ENCODE measurements around the gene CXXC1.
"Not testable (repeated sequence)": the region's sequence is repeated elsewhere in the genome, so short reads cannot be mapped to it uniquely, and the experiment has no call there.

Gene CXXC1

DNA sequence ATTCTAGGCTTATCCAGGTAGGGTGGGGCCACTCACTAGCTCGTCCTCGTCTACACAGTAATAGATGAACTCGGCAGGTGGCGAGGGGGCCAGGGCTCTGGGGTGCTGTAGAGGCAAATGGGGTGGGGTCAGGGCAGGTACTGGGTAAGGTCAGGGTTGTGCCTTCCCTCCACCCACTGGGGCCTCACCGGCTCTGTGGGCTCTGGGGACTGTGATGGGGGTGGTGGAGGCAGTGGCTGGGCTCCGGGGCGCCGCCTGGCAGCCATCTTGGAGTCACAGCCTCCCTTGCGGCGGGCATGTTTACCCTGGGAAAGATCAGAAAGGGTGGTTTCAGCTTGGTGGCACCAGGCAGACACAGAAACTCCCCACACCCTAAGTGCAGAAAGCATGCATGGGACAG is 12.6 kb downstream of the CXXC1 start:
- DNase-seq (ENCODE audit: low read depth in 2 of 2), result no peak

DNA sequence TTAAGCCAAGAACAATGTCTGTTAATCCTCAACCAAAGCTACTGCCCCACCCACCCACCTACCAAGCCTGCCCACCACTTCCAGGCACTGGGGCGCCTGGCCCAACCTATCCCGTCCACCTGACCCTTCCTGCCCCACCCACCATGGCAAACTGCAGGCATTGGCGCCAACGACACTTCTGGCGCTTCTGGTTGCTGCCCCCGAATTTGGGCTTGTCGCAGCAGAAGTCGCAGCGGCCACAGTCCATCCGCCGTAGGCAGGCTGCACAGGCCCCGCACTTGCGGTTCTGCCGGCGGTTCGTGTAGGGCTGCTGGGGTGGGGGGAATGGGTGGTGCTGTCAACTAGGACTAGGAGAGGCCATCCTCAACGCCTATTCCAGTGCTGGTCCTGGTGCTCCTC is 13.4 kb downstream of the CXXC1 start:
- no peak for DNase-seq (ENCODE audit: low read depth in 2 of 2)

DNA sequence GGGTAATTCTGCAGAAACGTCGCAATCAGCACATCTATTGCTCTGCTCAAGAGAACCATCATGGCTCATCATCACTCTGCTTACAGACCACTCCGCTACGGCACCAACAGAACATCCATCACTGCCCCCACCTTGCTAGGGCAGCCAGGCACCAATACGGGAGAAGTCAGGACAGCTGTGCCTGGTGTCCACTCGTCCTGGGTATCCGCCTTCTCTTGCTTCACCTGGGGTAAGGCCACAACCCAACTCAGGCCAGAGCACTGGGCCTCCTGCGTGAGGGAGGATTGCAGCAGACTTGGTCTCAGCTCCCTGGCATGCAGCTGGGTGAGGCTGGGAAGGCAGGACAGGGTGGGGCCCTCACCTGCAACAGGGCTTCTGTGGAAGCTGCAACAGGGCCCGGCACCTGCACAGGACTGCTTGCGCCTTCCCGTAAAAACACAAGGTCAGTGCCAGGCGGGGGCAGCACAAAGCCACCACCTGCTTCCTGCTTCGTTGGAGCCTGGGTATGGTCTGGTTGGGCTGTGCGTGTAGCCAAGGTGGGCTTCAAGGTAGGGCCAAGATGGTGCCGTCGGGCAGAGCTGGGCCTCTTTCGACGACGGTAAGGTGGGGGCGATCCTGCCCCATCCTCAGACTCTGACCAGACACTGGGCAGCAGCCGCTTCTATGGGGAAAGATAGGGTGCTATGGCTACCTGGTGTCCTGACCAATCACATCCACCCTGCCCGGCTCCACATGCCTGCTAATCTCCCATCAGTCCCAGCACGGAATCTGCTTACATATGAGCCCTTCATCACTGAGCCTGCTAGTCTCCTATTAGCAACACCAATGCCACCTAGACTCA is 14.1 kb downstream of the CXXC1 start:
- no peak for DNase-seq (ENCODE audit: low read depth in 2 of 2)

DNA sequence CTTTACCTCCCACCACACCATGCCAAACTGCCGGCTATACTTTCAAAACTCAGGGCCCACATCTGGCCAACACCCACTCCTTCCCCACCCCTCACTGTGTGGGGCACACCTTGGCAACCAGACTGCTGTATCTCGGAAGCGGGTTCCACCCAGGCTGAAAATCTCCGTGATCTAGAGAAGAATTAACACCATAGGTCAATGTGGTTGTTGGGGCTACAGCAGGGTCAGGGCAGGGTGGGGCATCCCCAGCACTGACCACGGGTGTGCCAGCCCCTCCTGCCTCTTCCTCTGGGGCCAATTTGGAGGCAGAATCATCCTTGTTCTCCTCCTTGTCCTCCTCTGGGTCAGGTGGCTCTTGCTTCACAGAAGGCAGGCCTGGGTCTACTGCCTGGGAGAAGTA is 14.9 kb downstream of the CXXC1 start:
- DNase-seq (ENCODE audit: low read depth in 2 of 2), result no peak

DNA sequence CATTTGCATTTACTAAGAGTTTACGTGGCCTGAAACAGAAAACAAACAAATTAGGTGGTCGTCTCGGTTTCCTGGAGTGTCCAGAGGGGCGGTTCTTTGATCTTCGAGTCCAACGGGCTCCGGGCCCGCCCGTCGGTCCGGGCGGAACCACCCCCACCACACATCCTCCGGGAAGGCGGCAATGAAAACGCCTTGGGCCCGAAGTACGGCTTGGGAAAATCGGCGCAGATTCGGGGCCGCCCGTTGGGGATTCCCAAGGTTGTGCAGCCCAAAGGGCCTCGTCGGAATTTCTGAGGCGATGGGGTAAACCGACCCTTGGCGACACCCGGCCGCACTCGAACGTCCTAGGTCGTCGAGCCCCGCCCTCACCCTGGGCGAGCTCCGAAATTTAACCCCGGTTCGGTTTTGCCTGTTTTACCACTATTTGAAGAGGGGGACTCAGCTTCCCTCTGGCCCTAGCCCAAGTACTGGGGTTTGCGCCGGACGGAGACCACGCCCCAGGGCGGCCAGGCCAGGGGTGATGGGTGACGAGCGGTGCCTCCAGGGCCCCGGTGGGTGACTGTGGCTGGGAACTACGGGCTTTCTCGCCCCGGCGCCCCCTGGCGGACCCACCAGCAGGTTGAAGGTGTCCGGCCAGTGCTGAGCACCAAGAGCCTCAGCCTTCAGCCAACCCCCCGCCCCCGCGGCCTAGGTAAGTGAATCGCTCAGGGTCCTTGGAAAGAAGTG is 19.3 kb downstream of the CXXC1 start:
- peak; percentile 60 to 64 for DNase-seq (ENCODE audit: low read depth in 2 of 2)

DNA sequence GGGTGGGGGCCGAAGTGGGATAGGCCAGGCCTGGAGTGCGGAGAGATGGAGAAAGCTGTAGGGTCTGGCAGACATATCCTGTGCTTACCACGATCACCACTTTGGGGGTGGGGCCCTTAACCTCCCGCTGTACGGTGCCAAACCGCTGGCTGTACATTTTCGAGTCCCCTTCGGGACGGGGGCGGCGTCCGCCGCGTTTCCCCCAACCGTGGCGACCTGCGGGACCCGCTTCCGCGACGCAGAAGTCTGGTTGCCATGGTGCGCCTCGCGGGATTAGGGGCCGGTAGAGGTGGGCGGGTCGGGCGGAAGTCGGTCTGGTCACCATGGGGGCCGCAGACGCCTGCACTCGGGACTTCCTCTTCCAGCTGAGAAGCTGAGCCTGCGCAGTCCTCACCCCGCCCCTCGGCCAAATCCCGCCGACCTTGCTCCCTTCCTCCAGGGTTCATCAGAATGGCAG is 21.2 kb downstream of the CXXC1 start, which contains the start of gene CFAP53:
Gene CFAP53 (minus strand): TSS at position 248 of the 457 bp plus-strand sequence. CDS start 91 bp downstream, at position 157.
- DNase-seq (ENCODE audit: low read depth in 2 of 2), result peak; percentile 75 to 76

DNA sequence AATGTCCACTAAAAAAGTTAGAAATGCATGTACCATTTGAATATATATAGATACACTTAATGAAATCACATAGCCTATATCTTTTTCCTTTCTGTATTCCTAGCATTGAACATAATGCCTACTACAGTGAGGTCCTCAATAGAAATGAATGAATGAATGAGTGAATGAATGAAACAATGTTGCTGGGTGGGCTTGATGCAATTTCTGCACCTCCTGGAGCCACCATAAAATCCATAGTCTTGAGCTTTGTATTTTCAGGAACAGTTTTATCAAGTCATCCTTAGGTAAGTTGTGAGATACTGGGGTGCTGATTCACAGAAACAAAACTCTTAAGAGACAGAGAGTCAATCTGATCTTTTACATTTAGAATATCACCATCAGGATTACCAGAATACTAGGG is 24.5 kb downstream of the CXXC1 start:
- DNase-seq (ENCODE audit: low read depth in 2 of 2), result no peak

DNA sequence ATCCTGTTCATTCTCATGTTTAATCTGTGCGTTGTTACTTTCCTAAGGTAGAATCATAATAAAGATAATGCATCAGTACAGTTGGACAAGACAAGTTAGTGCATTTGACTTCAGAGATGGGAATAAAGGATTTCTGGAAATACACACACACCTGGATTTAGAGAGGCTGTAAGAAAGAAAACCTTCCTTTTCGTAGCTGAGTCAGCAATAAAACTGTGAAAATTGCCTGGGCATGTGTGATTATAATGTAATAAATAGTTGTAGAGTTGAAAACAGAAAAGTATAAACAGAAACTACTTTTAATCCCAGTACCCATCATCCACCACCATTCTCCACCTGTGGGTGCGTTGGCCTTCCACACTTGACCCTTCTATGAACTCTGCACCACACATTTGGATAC is 36.6 kb downstream of the CXXC1 start:
- DNase-seq (ENCODE audit: low read depth in 2 of 2), result no peak

DNA sequence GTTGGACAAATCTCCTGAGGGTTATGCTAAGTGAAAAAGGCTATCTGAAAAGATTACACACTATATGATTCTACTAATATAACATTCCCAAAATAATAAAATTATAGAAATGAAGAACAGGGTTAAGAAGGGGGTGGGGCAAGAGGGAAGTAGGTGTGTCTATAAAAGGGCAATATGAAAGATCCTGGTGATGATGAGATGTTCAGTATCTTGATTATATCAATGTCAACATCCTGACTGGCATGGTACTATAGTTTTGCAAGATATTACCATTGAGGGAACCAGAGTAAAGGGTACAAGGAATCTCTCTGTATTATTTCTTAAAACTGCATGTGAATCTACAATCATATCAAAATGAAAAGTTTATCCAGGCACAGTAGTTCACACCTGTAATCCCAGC is 37.9 kb downstream of the CXXC1 start:
- DNase-seq (ENCODE audit: low read depth in 2 of 2), result no peak

DNA sequence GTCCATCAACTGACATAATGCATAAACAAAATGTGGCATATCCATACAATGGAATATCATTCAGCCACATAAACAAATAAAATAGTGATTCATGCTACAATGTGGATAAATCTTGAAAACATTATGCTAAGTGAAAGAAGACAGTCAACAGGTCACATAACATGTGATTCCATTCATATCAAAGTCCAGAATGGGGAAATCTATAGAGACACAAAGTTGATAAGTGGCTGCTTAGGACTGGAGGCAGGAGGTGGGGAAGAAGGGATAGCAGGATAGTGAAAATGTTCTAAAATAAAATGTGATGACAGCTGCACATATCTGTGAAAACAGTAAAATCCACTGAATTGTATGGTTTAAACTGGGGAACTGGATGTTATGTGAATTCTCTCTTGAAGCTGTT is 39.9 kb downstream of the CXXC1 start:
- no peak for DNase-seq (ENCODE audit: low read depth in 2 of 2)

DNA sequence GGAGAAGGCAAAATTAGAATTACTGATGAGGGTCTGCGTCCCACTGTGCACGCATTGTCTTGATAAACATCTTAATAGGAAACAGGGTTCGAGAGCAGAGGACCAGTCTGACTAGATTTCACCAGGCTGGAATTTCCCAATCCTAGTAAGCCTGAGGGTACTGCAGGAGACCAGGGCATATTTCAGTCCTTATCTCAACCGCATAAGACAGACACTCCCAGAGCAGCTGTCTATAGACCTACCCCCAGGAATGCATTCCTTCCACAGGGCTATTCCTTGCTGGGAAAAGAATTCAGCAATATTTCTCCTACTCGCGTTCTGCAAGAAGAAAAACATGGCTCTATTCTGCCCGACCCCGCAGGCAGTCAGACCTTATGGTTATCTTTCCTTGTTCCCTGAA is 45.7 kb downstream of the CXXC1 start:
- not testable (repeated sequence) for DNase-seq (ENCODE audit: low read depth in 2 of 2)

DNA sequence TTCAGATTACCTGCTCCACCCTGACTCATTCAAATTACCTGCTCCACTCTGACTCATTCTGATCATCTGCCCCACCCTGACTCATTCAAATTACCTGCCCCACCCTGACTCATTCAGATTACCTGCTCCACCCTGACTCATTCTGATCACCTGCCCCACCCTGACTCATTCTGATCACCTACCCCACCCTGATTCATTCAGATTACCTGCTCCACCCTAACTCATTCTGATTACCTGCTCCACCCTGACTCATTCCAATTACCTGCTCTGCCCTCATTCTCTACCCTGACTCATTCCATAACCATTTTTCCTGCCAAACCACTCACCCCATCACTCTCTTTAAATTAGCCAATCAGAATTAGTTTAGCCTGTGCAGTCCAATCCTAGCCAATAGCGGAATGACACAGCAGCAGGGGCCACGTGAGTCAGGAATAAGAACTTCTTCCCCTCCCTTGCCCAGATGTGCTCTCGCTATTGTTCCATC is 47.4 kb downstream of the CXXC1 start:
- DNase-seq (ENCODE audit: low read depth in 2 of 2), result no peak

DNA sequence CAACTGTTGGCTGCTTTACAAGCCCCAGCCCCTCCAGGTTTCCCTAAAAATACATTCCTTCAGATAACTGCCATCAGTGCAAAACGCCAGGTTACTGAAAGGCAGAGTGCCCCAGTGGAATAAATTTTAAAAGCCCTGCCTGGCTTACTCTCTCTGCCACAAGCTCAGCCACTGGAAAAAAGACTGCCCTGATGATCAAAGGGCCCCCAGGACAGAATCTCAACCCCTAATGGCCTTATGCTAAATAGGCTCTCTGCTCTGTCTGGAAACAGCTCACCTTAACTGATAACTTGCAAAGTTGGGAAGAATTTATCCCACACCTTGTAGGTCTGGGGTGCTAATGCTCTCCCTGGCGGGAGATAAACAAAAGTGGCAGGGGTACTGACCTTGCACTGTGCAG is 55.1 kb downstream of the CXXC1 start:
- DNase-seq (ENCODE audit: low read depth in 2 of 2), result no peak
